MM.1S (cell line): ENCODE measurements around the gene LNX2.

Source experiments
- EZH2 ChIP-seq: fragments of 300-600 bp; sonication (generic); optimal IDR thresholded peaks from 2 replicates; pipeline ENCODE3; 2017; ENCODE audit warnings: low read depth, mild to moderate bottlenecking, antibody characterized with exemption, low read length, mixed read lengths
- EZH2phosphoT487 ChIP-seq: fragments of 300-600 bp; sonication (generic); IDR thresholded peaks from 2 replicates; pipeline ENCODE4 v1.6.1; 2018; ENCODE audit warnings: antibody characterized with exemption, low read length
- TF ChIP-seq, protein P1 (sequence below): fragments of 300-600 bp; sonication (generic); IDR thresholded peaks from 2 replicates; pipeline ENCODE4 v1.5.1; 2016; ENCODE audit warnings: antibody characterized with exemption, low read length, mixed read lengths

- TF ChIP-seq, protein P1, sequence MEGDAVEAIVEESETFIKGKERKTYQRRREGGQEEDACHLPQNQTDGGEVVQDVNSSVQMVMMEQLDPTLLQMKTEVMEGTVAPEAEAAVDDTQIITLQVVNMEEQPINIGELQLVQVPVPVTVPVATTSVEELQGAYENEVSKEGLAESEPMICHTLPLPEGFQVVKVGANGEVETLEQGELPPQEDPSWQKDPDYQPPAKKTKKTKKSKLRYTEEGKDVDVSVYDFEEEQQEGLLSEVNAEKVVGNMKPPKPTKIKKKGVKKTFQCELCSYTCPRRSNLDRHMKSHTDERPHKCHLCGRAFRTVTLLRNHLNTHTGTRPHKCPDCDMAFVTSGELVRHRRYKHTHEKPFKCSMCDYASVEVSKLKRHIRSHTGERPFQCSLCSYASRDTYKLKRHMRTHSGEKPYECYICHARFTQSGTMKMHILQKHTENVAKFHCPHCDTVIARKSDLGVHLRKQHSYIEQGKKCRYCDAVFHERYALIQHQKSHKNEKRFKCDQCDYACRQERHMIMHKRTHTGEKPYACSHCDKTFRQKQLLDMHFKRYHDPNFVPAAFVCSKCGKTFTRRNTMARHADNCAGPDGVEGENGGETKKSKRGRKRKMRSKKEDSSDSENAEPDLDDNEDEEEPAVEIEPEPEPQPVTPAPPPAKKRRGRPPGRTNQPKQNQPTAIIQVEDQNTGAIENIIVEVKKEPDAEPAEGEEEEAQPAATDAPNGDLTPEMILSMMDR = no peak
- TF ChIP-seq EZH2phosphoT487 (no peak), EZH2 (no peak)
Measured at GRCh38 chr13:27524981-27525975, 95.1 kb downstream of the LNX2 start.
